ENCODE data around the gene LHPP.

Gene LHPP

GRCh38 chr10:124572751-124573150 lies 111.1 kb downstream of the LHPP start:
- DNase-seq (ENCODE audit: extremely low read depth, low read depth), result no peak
- TF ChIP-seq, protein P1, sequence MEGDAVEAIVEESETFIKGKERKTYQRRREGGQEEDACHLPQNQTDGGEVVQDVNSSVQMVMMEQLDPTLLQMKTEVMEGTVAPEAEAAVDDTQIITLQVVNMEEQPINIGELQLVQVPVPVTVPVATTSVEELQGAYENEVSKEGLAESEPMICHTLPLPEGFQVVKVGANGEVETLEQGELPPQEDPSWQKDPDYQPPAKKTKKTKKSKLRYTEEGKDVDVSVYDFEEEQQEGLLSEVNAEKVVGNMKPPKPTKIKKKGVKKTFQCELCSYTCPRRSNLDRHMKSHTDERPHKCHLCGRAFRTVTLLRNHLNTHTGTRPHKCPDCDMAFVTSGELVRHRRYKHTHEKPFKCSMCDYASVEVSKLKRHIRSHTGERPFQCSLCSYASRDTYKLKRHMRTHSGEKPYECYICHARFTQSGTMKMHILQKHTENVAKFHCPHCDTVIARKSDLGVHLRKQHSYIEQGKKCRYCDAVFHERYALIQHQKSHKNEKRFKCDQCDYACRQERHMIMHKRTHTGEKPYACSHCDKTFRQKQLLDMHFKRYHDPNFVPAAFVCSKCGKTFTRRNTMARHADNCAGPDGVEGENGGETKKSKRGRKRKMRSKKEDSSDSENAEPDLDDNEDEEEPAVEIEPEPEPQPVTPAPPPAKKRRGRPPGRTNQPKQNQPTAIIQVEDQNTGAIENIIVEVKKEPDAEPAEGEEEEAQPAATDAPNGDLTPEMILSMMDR (IDR thresholded peaks at IDR 0.05; ENCODE audit: low read depth, low read length), result no peak

GRCh38 chr10:124573726-124574455 lies 112.3 kb downstream of the LHPP start:
- DNase-seq (ENCODE audit: extremely low read depth, low read depth), result no peak
- TF ChIP-seq, protein P1 (IDR thresholded peaks at IDR 0.05; ENCODE audit: low read depth, low read length), result no peak

GRCh38 chr10:124574456-124575070 lies 112.9 kb downstream of the LHPP start:
- TF ChIP-seq, protein P1 (IDR thresholded peaks at IDR 0.05; ENCODE audit: low read depth, low read length), result no peak
- no peak for DNase-seq (ENCODE audit: extremely low read depth, low read depth)

GRCh38 chr10:124575107-124576035 lies 113.7 kb downstream of the LHPP start:
- TF ChIP-seq, protein P1 (IDR thresholded peaks at IDR 0.05; ENCODE audit: low read depth, low read length), result no peak
- no peak for DNase-seq (ENCODE audit: extremely low read depth, low read depth)

DNA sequence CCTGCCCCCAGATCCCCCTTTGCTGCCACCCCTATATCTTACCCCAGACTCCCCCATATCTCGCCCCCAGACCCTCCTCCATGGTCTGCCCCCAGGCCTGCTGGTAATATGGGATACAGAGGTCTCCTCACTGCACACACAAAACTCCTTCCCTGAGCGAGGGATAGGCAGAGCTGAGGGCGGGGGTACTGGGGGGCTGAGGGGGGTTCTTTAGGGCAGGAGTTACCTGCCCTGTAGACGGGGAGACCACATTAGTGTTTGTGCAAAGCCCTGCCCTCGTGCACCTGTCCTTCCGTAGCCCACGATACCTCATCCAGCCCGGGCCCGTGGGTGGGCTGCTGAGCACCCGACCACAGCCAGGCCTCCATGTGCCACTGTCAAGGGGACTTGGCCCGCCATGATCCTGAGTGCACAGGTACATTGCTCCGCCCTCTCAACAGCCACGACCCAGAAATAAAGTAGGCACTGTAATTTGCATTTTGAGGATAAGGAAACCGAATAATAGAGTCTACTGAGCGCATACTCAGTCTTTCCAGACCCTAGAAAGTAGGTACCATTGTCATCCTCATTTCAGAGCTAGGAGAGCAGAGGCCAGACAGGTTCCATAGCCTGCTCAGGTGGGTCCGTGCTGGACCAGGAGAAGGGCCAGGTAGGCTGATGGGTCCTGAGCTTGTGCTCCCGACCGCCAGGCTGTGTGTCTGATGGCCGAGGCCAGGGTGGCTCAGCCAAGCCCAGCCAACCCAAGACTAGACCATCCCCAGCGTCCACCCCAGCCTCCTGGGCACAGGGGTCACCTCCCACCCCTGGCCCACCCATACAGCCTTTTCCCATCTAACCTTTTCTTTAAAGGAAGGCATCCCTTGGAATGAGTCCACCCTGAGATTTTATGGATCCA lies 115.2 kb downstream of the LHPP start:
- DNase-seq (ENCODE audit: extremely low read depth, low read depth), result no peak

GRCh38 chr10:124577651-124578050 lies 116.0 kb downstream of the LHPP start:
- TF ChIP-seq, protein P1 (IDR thresholded peaks at IDR 0.05; ENCODE audit: low read depth, low read length), result no peak
- no peak for DNase-seq (ENCODE audit: extremely low read depth, low read depth)

More for the DNA sequence above, 115.2 kb downstream of the LHPP start:
- TF ChIP-seq, protein P1 (IDR thresholded peaks at IDR 0.05; ENCODE audit: low read depth, low read length), result no peak
